Measurements from ENCODE around the gene REXO4. TPM values are rescaled to one million over a fixed set of nuclear protein-coding genes. Genes with fewer than 3 reads are reported as not detected.

The REXO4 gene
- polyA plus RNA-seq, 1 of the 3 experiments (the other 2 are of a cell fraction), result 37.3 TPM

DNA sequence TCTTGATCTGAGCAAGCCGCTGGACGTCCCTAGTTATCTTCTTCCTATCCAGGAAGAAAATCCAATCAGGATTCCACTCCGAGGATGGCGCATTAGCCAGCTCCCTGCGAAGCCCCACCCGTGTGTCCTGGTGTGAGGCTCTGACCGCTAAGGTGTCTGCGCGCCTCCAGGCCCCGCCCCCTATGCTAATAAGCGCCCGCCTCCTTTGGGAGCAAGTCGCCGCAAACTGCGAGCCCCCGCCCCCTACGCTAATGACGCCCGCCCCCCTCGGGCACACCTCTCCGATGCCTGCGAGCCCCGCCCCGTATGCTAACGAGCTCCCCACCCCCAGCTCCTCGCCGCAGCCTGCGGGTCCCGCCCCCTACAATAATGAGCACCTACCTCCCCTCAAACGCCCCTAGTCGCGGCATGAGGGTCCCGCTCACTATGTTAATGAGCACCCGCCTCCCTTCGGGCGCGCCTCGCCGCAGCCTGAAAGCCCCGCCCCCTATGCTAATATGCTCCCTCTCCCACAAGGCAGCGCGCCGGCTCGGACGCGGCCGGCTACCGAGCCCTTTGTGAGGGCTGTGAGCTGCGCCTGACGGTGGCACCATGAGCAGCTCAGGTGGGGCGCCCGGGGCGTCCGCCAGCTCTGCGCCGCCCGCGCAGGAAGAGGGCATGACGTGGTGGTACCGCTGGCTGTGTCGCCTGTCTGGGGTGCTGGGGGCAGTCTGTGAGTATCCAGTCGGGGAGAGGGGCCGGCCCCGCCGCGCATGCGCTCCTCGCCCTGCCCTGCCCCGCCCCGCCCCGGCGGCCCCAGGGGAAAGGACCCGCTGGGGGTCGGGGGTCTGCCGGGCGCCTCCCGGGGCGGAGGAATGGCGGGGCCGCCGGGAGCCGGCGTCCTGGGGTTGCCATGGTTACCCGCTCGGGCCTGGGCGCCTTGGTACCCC is 41.9 kb upstream of the REXO4 start, which contains the start of gene CACFD1:
TSS of gene CACFD1 (plus strand) at position 503 of the 929 bp plus-strand sequence. CDS start at position 592, 89 bp downstream.
- Histone ChIP-seq H3K4me1 (ENCODE audit: control insufficient read depth in 1 of 2, insufficient read depth in 2 of 2, low read depth in 1 of 2, low read length in 1 of 2) (peaks cover 0 to 25% of the 10 kb centered on the region in 2 experiments; a peak in 1 of 4 replicates), H3F3A (replicated peaks; ENCODE audit: insufficient read depth) (peaks cover 2% of the 10 kb centered on the region), H3K4me3 (ENCODE audit: low read depth in 2 of 2, low read length in 1 of 2) (peak within 1 kb of the TSS; percentile 78 to 85), H3K9ac (peak within 1 kb of the TSS; percentile 93), H2AFZ (ENCODE audit: low read depth) (peak within 1 kb of the TSS; percentile 91), H4K20me1 (ENCODE audit: insufficient read depth) (no peaks in the 10 kb centered on the region), H3K9me3 (no peaks in the 10 kb centered on the region), H3K27me3 (ENCODE audit: insufficient read depth) (no peaks in the 10 kb centered on the region), H3K36me3 (replicated peaks in 1 of 2; ENCODE audit: control insufficient read depth in 1 of 2, insufficient read depth in 2 of 2, low read length in 1 of 2) (peaks cover 0 to 5% of the 10 kb centered on the region in 2 experiments), H3K79me2 (ENCODE audit: insufficient read depth) (no peaks in the 10 kb centered on the region), H3K27ac (ENCODE audit: low read depth in 2 of 2, low read length in 1 of 2) (peak within 1 kb of the TSS; percentile 86 to 99), H3K9me2 (no peaks in the 10 kb centered on the region), H3K4me2 (peak within 1 kb of the TSS; percentile 93)
- TF ChIP-seq RFX5 (IDR thresholded peaks at IDR 0.05; ENCODE audit: low read length) (no peak), NRF1 (IDR thresholded peaks at IDR 0.05; ENCODE audit: low read depth, low read length) (peak; percentile 83), TAF1 (IDR thresholded peaks at IDR 0.05; ENCODE audit: borderline replicate concordance, low read depth, low read length) (peak; percentile 35; the same call in 1 of the 2 replicates), NFIC (IDR thresholded peaks at IDR 0.05; ENCODE audit: borderline replicate concordance) (no peak), FOXM1 (IDR thresholded peaks at IDR 0.05; ENCODE audit: low read depth) (no peak), MXI1 (IDR thresholded peaks at IDR 0.05; ENCODE audit: low read depth, low read length) (peak; percentile 49; the same call in 1 of the 2 replicates), MEF2A (IDR thresholded peaks at IDR 0.05; ENCODE audit: borderline replicate concordance, low read depth) (no peak), POLR2AphosphoS5 (IDR thresholded peaks at IDR 0.05; ENCODE audit: low read depth, low read length) (peak; percentile 80), SIN3A (IDR thresholded peaks at IDR 0.05; ENCODE audit: borderline replicate concordance, low read depth, low read length) (no peak; the same call in 1 of the 2 replicates)
- TF ChIP-seq, protein P1, sequence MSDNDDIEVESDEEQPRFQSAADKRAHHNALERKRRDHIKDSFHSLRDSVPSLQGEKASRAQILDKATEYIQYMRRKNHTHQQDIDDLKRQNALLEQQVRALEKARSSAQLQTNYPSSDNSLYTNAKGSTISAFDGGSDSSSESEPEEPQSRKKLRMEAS (IDR thresholded peaks at IDR 0.05; ENCODE audit: low read depth), result peak; percentile 3; the same call in 1 of the 2 replicates
- TF ChIP-seq, protein P2, sequence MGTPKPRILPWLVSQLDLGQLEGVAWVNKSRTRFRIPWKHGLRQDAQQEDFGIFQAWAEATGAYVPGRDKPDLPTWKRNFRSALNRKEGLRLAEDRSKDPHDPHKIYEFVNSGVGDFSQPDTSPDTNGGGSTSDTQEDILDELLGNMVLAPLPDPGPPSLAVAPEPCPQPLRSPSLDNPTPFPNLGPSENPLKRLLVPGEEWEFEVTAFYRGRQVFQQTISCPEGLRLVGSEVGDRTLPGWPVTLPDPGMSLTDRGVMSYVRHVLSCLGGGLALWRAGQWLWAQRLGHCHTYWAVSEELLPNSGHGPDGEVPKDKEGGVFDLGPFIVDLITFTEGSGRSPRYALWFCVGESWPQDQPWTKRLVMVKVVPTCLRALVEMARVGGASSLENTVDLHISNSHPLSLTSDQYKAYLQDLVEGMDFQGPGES (IDR thresholded peaks at IDR 0.05; ENCODE audit: low read depth, low read length), result no peak
- TF ChIP-seq, protein P3, sequence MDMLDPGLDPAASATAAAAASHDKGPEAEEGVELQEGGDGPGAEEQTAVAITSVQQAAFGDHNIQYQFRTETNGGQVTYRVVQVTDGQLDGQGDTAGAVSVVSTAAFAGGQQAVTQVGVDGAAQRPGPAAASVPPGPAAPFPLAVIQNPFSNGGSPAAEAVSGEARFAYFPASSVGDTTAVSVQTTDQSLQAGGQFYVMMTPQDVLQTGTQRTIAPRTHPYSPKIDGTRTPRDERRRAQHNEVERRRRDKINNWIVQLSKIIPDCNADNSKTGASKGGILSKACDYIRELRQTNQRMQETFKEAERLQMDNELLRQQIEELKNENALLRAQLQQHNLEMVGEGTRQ (IDR thresholded peaks at IDR 0.05; ENCODE audit: borderline replicate concordance, low read depth, low read length), result no peak
- TF ChIP-seq, protein P4, sequence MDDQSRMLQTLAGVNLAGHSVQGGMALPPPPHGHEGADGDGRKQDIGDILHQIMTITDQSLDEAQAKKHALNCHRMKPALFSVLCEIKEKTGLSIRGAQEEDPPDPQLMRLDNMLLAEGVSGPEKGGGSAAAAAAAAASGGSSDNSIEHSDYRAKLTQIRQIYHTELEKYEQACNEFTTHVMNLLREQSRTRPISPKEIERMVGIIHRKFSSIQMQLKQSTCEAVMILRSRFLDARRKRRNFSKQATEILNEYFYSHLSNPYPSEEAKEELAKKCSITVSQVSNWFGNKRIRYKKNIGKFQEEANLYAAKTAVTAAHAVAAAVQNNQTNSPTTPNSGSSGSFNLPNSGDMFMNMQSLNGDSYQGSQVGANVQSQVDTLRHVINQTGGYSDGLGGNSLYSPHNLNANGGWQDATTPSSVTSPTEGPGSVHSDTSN (IDR thresholded peaks at IDR 0.05), result no peak
- TF ChIP-seq, protein P5, sequence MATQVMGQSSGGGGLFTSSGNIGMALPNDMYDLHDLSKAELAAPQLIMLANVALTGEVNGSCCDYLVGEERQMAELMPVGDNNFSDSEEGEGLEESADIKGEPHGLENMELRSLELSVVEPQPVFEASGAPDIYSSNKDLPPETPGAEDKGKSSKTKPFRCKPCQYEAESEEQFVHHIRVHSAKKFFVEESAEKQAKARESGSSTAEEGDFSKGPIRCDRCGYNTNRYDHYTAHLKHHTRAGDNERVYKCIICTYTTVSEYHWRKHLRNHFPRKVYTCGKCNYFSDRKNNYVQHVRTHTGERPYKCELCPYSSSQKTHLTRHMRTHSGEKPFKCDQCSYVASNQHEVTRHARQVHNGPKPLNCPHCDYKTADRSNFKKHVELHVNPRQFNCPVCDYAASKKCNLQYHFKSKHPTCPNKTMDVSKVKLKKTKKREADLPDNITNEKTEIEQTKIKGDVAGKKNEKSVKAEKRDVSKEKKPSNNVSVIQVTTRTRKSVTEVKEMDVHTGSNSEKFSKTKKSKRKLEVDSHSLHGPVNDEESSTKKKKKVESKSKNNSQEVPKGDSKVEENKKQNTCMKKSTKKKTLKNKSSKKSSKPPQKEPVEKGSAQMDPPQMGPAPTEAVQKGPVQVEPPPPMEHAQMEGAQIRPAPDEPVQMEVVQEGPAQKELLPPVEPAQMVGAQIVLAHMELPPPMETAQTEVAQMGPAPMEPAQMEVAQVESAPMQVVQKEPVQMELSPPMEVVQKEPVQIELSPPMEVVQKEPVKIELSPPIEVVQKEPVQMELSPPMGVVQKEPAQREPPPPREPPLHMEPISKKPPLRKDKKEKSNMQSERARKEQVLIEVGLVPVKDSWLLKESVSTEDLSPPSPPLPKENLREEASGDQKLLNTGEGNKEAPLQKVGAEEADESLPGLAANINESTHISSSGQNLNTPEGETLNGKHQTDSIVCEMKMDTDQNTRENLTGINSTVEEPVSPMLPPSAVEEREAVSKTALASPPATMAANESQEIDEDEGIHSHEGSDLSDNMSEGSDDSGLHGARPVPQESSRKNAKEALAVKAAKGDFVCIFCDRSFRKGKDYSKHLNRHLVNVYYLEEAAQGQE (IDR thresholded peaks at IDR 0.05; ENCODE audit: low read depth, low read length), result no peak
- 0% methylated on average over 3 of the region's 86 CpGs for WGBS (ENCODE audit: low lambda C conversion rate)
- ChIA-PET POLR2A (interaction anchor here (0.8 to 2.0 kb wide), 11 partner anchors 8 to 176 kb away, joined by 3 to 15 read pairs (median 4); partner anchors contain the start of genes DBH, MED22, REXO4 and RPL7A), CTCF (interaction anchor here (0.9 to 1.7 kb wide), 4 partner anchors 10 to 272 kb away, joined by 3 to 8 read pairs (median 4); partner anchors contain the start of gene SLC2A6)
- DNase-seq, result peak; percentile 98
